ENCODE measurements around the gene ENDOU. TPM values are rescaled to one million over a fixed set of nuclear protein-coding genes. Genes with fewer than 3 reads are reported as not detected.

The ENDOU gene
- total RNA-seq, 1 donor from 2014 or later = not detected

DNA sequence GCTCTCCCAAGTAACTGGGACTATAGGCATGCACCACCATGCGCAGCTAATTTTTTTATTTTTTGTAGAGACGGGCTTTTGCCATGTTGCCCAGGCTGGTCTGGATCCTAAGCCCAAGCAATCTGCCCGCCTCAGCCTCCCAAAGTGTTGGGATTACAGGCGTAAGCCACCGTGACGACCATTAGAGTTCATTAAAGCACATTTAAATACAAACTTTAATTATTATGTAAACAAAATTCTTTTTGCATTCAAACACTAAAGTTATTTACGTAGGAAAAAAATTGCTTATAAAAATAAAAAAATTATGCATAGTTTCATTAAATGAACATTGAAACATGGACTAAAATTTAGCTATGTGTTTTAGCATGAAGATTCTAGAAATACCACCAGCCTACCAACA, 26.7 kb downstream of the ENDOU start:
- Mint-ChIP-seq H3K36me3 (ENCODE audit: low read depth) (peaks cover 21% of the 10 kb centered on the region), H3K27me3 (ENCODE audit: low read depth) (no peaks in the 10 kb centered on the region), H3K4me3 (ENCODE audit: unreplicated experiment) (no peak overlapping the region), H3K4me1 (ENCODE audit: low read depth) (peaks cover 7% of the 10 kb centered on the region), H3K27ac (ENCODE audit: unreplicated experiment) (no peak overlapping the region), H3K9me3 (ENCODE audit: low read depth) (no peaks in the 10 kb centered on the region)
- DNase-seq (ENCODE audit: low spot score) = no peak
- no peak for TF ChIP-seq CTCF (IDR thresholded peaks at IDR 0.05)

DNA sequence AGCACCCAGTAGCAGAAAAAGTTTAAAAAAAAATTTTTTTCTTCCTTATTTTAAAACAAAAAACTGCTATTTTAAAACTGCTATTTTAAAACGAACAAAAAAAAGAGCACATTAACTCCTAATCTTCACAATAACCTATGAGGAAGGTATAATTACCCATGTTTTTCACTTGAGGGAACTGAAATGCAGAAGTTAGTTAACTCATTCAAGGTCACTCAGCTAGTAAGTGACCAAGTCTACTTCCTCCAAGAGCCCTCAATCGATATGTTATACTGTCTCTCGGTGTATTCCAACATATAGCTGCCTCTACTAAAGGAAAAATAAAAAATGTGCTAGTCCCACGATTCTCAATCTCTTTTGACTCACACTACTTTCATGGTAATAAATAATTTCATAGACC, 27.2 kb downstream of the ENDOU start:
- no peak for DNase-seq (ENCODE audit: low spot score)
- H3K36me3 Mint-ChIP-seq (ENCODE audit: low read depth) = peaks cover 22% of the 10 kb centered on the region
- H3K9me3 Mint-ChIP-seq (ENCODE audit: low read depth) = no peaks in the 10 kb centered on the region
- H3K4me1 Mint-ChIP-seq (ENCODE audit: low read depth) = peaks cover 2% of the 10 kb centered on the region
- TF ChIP-seq CTCF (IDR thresholded peaks at IDR 0.05) = no peak
- H3K4me3 Mint-ChIP-seq (ENCODE audit: unreplicated experiment) = no peak overlapping the region
- no peaks in the 10 kb centered on the region for H3K27me3 Mint-ChIP-seq (ENCODE audit: low read depth)
- H3K27ac Mint-ChIP-seq (ENCODE audit: unreplicated experiment) = no peak overlapping the region

- peaks cover 3% of the 10 kb centered on the region for H3K9me3 Mint-ChIP-seq (ENCODE audit: low read depth)
- H3K27me3 Mint-ChIP-seq (ENCODE audit: low read depth) = no peaks in the 10 kb centered on the region
- peaks cover 18% of the 10 kb centered on the region for H3K36me3 Mint-ChIP-seq (ENCODE audit: low read depth)
- H3K4me3 Mint-ChIP-seq (ENCODE audit: unreplicated experiment) = no peak overlapping the region
- DNase-seq (ENCODE audit: low spot score) = no peak
- TF ChIP-seq CTCF (IDR thresholded peaks at IDR 0.05) = no peak
- H3K27ac Mint-ChIP-seq (ENCODE audit: unreplicated experiment) = no peak overlapping the region
- H3K4me1 Mint-ChIP-seq (ENCODE audit: low read depth) = no peaks in the 10 kb centered on the region
Measured at GRCh38 chr12:47689215-47689614, 36.1 kb downstream of the ENDOU start.

GRCh38 chr12:47687636-47688035, 37.7 kb downstream of the ENDOU start:
- no peaks in the 10 kb centered on the region for H3K4me1 Mint-ChIP-seq (ENCODE audit: low read depth)
- no peaks in the 10 kb centered on the region for H3K27me3 Mint-ChIP-seq (ENCODE audit: low read depth)
- no peak for TF ChIP-seq CTCF (IDR thresholded peaks at IDR 0.05)
- peaks cover 3% of the 10 kb centered on the region for H3K9me3 Mint-ChIP-seq (ENCODE audit: low read depth)
- H3K27ac Mint-ChIP-seq (ENCODE audit: unreplicated experiment) = no peak overlapping the region
- no peak overlapping the region for H3K4me3 Mint-ChIP-seq (ENCODE audit: unreplicated experiment)
- no peak for DNase-seq (ENCODE audit: low spot score)
- peaks cover 18% of the 10 kb centered on the region for H3K36me3 Mint-ChIP-seq (ENCODE audit: low read depth)

GRCh38 chr12:47686645-47687240, 38.5 kb downstream of the ENDOU start:
- TF ChIP-seq CTCF (IDR thresholded peaks at IDR 0.05) = peak; percentile 89
- DNase-seq (ENCODE audit: low spot score) = no peak
- Mint-ChIP-seq H3K4me1 (ENCODE audit: low read depth) (no peaks in the 10 kb centered on the region), H3K4me3 (ENCODE audit: unreplicated experiment) (no peak overlapping the region), H3K9me3 (ENCODE audit: low read depth) (peaks cover under 1% of the 10 kb centered on the region), H3K27ac (ENCODE audit: unreplicated experiment) (no peak overlapping the region), H3K36me3 (ENCODE audit: low read depth) (peaks cover 14% of the 10 kb centered on the region), H3K27me3 (ENCODE audit: low read depth) (no peaks in the 10 kb centered on the region)
